ENCODE measurements around the gene TTC28.

TTC28 gene

GRCh38 chr22:28429711-28430110, 249.9 kb downstream of the TTC28 start:
- Histone ChIP-seq H3K27ac (no peak overlapping the region), H3K4me3 (ENCODE audit: low read depth, low read length) (no peak overlapping the region), H3K36me3 (replicated peaks) (no peaks in the 10 kb centered on the region), H3K27me3 (replicated peaks) (no peaks in the 10 kb centered on the region)
- in situ Hi-C loops (cut with HindIII; ENCODE audit: low pct_ligation_motif_present, low sequenced_read_pairs), result no loop called here
- no peak for DNase-seq
- TF ChIP-seq CTCF (IDR thresholded peaks at IDR 0.05; ENCODE audit: low read depth, low read length, missing control alignments), result no peak

- no peaks in the 10 kb centered on the region for H3K27me3 ChIP-seq (replicated peaks)
- no peak for DNase-seq
- no peak for TF ChIP-seq CTCF (IDR thresholded peaks at IDR 0.05; ENCODE audit: low read depth, low read length, missing control alignments)
- no peak overlapping the region for H3K4me3 ChIP-seq (ENCODE audit: low read depth, low read length)
- no peak overlapping the region for H3K27ac ChIP-seq
- no peaks in the 10 kb centered on the region for H3K36me3 ChIP-seq (replicated peaks)
- in situ Hi-C loops (cut with HindIII; ENCODE audit: low pct_ligation_motif_present, low sequenced_read_pairs), result no loop called here
Measured at GRCh38 chr22:28428271-28428670, 251.4 kb downstream of the TTC28 start.

- no peak for TF ChIP-seq CTCF (IDR thresholded peaks at IDR 0.05; ENCODE audit: low read depth, low read length, missing control alignments)
- in situ Hi-C loops (cut with HindIII; ENCODE audit: low pct_ligation_motif_present, low sequenced_read_pairs), result no loop called here
- Histone ChIP-seq H3K4me3 (ENCODE audit: low read depth, low read length) (no peak overlapping the region), H3K36me3 (replicated peaks) (no peaks in the 10 kb centered on the region), H3K27me3 (replicated peaks) (no peaks in the 10 kb centered on the region), H3K27ac (no peak overlapping the region)
- DNase-seq, result no peak
Measured at GRCh38 chr22:28426346-28427132, 253.1 kb downstream of the TTC28 start.

- in situ Hi-C loops (cut with HindIII; ENCODE audit: low pct_ligation_motif_present, low sequenced_read_pairs), result no loop called here
Measured at GRCh38 chr22:28425211-28425610, 254.4 kb downstream of the TTC28 start.

GRCh38 chr22:28424427-28425080, 255.1 kb downstream of the TTC28 start:
- TF ChIP-seq CTCF (IDR thresholded peaks at IDR 0.05; ENCODE audit: low read depth, low read length, missing control alignments), result no peak
- Histone ChIP-seq H3K27me3 (replicated peaks) (no peaks in the 10 kb centered on the region), H3K4me3 (ENCODE audit: low read depth, low read length) (no peak overlapping the region), H3K27ac (no peak overlapping the region), H3K36me3 (replicated peaks) (no peaks in the 10 kb centered on the region)
- in situ Hi-C loops (cut with HindIII; ENCODE audit: low pct_ligation_motif_present, low sequenced_read_pairs), result no loop called here
- no peak for DNase-seq

More at GRCh38 chr22:28425211-28425610, 254.4 kb downstream of the TTC28 start:
- no peak for DNase-seq
- Histone ChIP-seq H3K27ac (no peak overlapping the region), H3K4me3 (ENCODE audit: low read depth, low read length) (no peak overlapping the region), H3K27me3 (replicated peaks) (no peaks in the 10 kb centered on the region), H3K36me3 (replicated peaks) (no peaks in the 10 kb centered on the region)
- TF ChIP-seq CTCF (IDR thresholded peaks at IDR 0.05; ENCODE audit: low read depth, low read length, missing control alignments), result no peak

Measured in brain microvascular endothelial cell (primary cell).